Activated CD4-positive, alpha-beta T cell treated with anti-CD3 and anti-CD28 coated beads, Interleukin-2, amount 10 ng/mL, durations not matched to agents 24 days and 14 days (primary cell): Measurements from ENCODE around the gene AKR1C2. TPM values are rescaled to one million over a fixed set of nuclear protein-coding genes. Genes with fewer than 3 reads are reported as not detected.
"Not testable (repeated sequence)": the region's sequence is repeated elsewhere in the genome, so short reads cannot be mapped to it uniquely, and the experiment has no call there.

ENCODE experiments used
- DNase-seq: peaks from one replicate; pipeline ENCODE4 v3.0.0; 2022
- H3K27ac Mint-ChIP-seq: one replicate; pipeline ENCODE4 v1.8.0; 2022; ENCODE audit warnings: mild to moderate bottlenecking, mixed read lengths
- H3K27me3 Mint-ChIP-seq: one replicate; pipeline ENCODE4 v1.8.0; 2022; ENCODE audit warnings: mixed read lengths
- H3K36me3 Mint-ChIP-seq: one replicate; pipeline ENCODE4 v1.8.0; 2022; ENCODE audit warnings: low read depth, mild to moderate bottlenecking, mixed read lengths
- H3K4me1 Mint-ChIP-seq: one replicate; pipeline ENCODE4 v1.8.0; 2021; ENCODE audit warnings: mixed read lengths
- H3K4me3 Mint-ChIP-seq: one replicate; pipeline ENCODE4 v1.8.0; 2022; ENCODE audit warnings: mild to moderate bottlenecking, moderate library complexity, mixed read lengths
- H3K9me3 Mint-ChIP-seq: one replicate; pipeline ENCODE4 v1.8.0; 2021; ENCODE audit warnings: mixed read lengths
- intact Hi-C: fragments of 100-400 bp; cut with micrococcal nuclease; formaldehyde crosslinking; loops from one replicate; pipeline ENCODE4 v1.15.1; 2023
- total RNA-seq: library from RNA; stranded (reverse); gene quantifications from 2 replicates; pipeline ENCODE4 v1.2.3, GENCODE V29; 2022

AKR1C2 gene
- total RNA-seq, 1 donor from 2014 or later: not detected

- H3K4me3 Mint-ChIP-seq: no peak overlapping the region
- no peaks in the 10 kb centered on the region for H3K36me3 Mint-ChIP-seq
- peak; percentile 54 for DNase-seq
- H3K4me1 Mint-ChIP-seq: no peaks in the 10 kb centered on the region
- intact Hi-C loops: no loop called here
- no peak overlapping the region for H3K27ac Mint-ChIP-seq
- H3K9me3 Mint-ChIP-seq: no peaks in the 10 kb centered on the region
- H3K27me3 Mint-ChIP-seq: peaks cover 6% of the 10 kb centered on the region
Observed at GRCh38 chr10:5014936-5015335, 11.3 kb upstream of the AKR1C2 start.

DNA sequence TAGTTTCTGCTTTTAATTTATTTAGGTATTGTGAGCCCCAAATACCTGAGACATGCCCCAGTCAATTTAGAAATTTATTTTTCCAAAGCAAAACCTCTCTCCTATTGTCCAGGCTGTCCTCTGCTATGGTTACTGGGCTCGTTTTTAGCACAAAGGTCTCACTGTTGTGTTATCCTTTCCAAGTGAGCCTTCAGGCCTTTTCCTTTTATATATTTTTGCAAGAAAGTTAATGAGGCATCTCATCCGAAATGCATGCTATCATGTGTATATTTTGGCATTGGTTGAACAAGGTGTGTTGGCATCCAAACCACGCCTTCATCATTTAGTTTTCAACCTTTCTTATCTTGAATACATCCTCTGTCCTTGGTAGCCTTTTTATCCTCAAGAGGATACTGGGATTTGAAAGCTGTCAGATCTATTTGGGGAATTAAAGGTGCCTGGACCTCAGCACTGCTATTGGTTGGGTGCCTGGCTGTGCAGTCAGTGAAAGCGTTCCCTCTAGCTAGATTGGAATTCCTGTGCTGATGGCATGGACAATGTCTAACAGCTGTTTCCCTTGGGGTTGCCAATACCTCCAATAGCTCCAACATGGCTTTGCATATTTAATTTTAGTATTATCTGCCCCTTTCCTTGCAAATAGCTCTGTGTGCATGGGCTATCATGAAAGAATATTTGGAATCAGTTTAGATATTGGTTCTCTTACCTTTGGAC is 10.7 kb upstream of the AKR1C2 start:
- intact Hi-C loops, H3K4me1 Mint-ChIP-seq, H3K9me3 Mint-ChIP-seq, H3K27me3 Mint-ChIP-seq, H3K27ac Mint-ChIP-seq, H3K4me3 Mint-ChIP-seq, H3K36me3 Mint-ChIP-seq: not testable (repeated sequence)
- DNase-seq: peak; percentile 3

DNA sequence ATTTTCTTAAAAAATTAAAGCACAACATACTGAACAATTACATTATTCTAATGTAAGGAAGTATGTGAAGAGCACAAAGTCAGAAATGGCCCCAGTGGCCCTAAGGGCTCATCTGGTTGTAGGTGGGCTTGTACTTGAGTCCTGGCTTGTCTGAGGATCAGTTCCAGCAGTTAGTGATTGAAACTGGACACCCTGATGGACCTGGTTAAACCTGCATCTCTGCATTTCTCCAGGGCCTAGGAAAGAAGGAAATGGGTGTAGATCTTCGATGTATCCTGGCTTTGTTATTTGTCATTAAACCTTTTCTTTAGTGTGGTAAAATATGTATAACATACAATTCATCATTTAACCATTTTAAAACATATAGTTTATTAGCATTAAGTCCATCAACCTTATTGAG is 9.7 kb upstream of the AKR1C2 start:
- Mint-ChIP-seq H3K27me3 (peaks cover 7% of the 10 kb centered on the region), H3K36me3 (no peaks in the 10 kb centered on the region), H3K27ac (no peak overlapping the region), H3K4me3 (no peak overlapping the region), H3K9me3 (no peaks in the 10 kb centered on the region), H3K4me1 (no peaks in the 10 kb centered on the region)
- peak; percentile 10 for DNase-seq
- intact Hi-C loops: no loop called here

GRCh38 chr10:5012595-5012994 is 8.9 kb upstream of the AKR1C2 start:
- Mint-ChIP-seq H3K9me3 (no peaks in the 10 kb centered on the region), H3K4me3 (no peak overlapping the region), H3K27me3 (peaks cover 8% of the 10 kb centered on the region), H3K4me1 (no peaks in the 10 kb centered on the region), H3K36me3 (no peaks in the 10 kb centered on the region), H3K27ac (no peak overlapping the region)
- DNase-seq: no peak
- intact Hi-C loops: no loop called here

DNA sequence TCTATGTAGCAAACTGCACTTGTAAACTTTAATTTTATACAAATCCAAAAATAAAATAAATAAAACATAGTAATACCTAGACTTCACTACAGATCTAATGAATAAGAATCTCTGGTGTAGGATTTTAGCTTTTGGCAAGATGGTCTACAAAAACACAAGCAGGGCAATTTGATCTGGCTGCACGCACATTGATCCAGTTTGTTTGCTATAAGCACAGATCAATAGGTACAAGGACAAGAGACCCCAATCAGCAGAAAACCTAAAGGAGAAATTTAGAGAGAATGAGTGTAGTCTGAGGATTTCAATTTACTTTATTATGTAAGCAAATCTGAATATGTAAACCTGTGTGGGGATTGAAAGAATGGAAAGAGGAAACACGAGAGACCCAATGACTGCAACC is 7.7 kb upstream of the AKR1C2 start:
- H3K36me3 Mint-ChIP-seq, H3K4me1 Mint-ChIP-seq, H3K27ac Mint-ChIP-seq, DNase-seq, intact Hi-C loops, H3K9me3 Mint-ChIP-seq, H3K27me3 Mint-ChIP-seq, H3K4me3 Mint-ChIP-seq: not testable (repeated sequence)

DNA sequence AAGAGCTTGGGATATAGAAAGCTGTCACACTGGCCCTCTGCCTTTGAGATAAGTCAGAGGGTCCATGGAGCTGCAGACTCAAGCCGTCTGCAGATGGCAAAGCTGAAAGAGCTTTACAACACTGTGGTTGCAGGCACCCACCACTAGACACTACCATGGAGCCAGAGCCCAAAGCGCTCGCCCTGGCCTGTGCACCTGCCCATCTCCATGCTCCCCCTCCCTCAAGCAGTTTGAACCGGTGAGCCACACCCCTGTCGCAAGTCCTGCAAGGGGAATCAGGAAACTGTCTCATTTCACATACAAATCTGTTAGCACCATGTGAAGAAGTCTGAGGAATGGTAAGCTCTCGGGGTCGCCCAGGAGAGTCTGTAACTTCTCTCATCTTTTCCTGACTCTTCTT is 6.4 kb upstream of the AKR1C2 start:
- intact Hi-C loops, H3K27ac Mint-ChIP-seq: not testable (repeated sequence)

GRCh38 chr10:5008857-5009548 is 5.3 kb upstream of the AKR1C2 start:
- H3K27ac Mint-ChIP-seq, H3K4me1 Mint-ChIP-seq, H3K27me3 Mint-ChIP-seq, H3K36me3 Mint-ChIP-seq, intact Hi-C loops, H3K9me3 Mint-ChIP-seq, DNase-seq, H3K4me3 Mint-ChIP-seq: not testable (repeated sequence)

More for the DNA sequence above, 6.4 kb upstream of the AKR1C2 start:
- not testable (repeated sequence) for H3K4me1 Mint-ChIP-seq, H3K27me3 Mint-ChIP-seq, H3K36me3 Mint-ChIP-seq, H3K9me3 Mint-ChIP-seq, H3K4me3 Mint-ChIP-seq, DNase-seq

GRCh38 chr10:5004501-5004900 is 844 bp upstream of the AKR1C2 start:
- H3K4me3 Mint-ChIP-seq, H3K27me3 Mint-ChIP-seq, intact Hi-C loops, H3K36me3 Mint-ChIP-seq, DNase-seq, H3K4me1 Mint-ChIP-seq, H3K9me3 Mint-ChIP-seq, H3K27ac Mint-ChIP-seq: not testable (repeated sequence)

GRCh38 chr10:5004030-5004385 is 351 bp upstream of the AKR1C2 start:
- DNase-seq, H3K27me3 Mint-ChIP-seq, H3K36me3 Mint-ChIP-seq, H3K27ac Mint-ChIP-seq, H3K9me3 Mint-ChIP-seq, H3K4me1 Mint-ChIP-seq, H3K4me3 Mint-ChIP-seq, intact Hi-C loops: not testable (repeated sequence)

GRCh38 chr10:5002013-5002727 is 1.5 kb downstream of the AKR1C2 start:
- Mint-ChIP-seq H3K36me3 (no peaks in the 10 kb centered on the region), H3K4me1 (no peaks in the 10 kb centered on the region), H3K9me3 (no peaks in the 10 kb centered on the region), H3K27ac (no peak overlapping the region), H3K4me3 (no peak overlapping the region), H3K27me3 (no peaks in the 10 kb centered on the region)
- intact Hi-C loops: no loop called here
- DNase-seq: peak; percentile 6

DNA sequence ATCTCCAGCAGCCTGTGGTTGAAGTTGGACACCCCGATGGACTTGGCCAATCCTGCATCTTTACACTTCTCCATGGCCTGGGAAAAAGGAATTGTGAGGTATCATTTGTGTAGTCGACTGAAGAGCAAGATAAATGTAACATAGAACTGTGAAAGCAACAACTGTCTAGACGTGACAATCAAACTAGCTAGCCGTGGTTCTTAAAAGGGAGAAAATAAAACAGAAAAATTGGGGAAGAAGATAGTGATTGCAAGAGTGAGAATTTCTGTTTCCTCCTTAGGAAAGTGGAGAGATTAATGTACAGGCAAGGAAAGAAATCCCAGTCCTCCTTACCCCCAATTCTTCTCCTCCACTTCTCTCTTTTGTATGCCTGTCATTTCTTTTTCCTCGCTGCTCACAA is 5.0 kb downstream of the AKR1C2 start:
- H3K4me3 Mint-ChIP-seq: no peak overlapping the region
- H3K27ac Mint-ChIP-seq: no peak overlapping the region
- H3K4me1 Mint-ChIP-seq: no peaks in the 10 kb centered on the region
- H3K27me3 Mint-ChIP-seq: no peaks in the 10 kb centered on the region
- no peaks in the 10 kb centered on the region for H3K9me3 Mint-ChIP-seq
- no peaks in the 10 kb centered on the region for H3K36me3 Mint-ChIP-seq
- peak; percentile 2 for DNase-seq
- intact Hi-C loops: no loop called here

DNA sequence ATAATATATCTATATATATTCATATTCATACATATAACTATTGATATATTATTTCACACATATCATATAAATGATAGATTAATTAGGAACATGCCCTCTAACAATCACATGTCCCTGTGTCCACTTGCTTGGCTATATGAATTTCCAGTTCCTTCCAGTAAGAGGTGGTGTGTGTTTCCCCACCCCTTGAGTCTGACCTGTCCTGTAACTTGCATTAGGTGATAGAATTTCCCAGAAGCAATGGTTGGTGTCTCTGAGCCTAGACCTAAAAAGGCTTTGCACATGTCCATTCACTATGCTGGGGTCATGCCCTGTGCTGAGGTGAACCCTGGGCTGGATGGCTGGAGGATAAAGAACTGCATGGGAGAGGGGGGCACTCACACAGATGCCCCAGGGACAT is 9.4 kb downstream of the AKR1C2 start:
- intact Hi-C loops, H3K27me3 Mint-ChIP-seq, H3K36me3 Mint-ChIP-seq, H3K27ac Mint-ChIP-seq, H3K9me3 Mint-ChIP-seq, H3K4me1 Mint-ChIP-seq, H3K4me3 Mint-ChIP-seq, DNase-seq: not testable (repeated sequence)

DNA sequence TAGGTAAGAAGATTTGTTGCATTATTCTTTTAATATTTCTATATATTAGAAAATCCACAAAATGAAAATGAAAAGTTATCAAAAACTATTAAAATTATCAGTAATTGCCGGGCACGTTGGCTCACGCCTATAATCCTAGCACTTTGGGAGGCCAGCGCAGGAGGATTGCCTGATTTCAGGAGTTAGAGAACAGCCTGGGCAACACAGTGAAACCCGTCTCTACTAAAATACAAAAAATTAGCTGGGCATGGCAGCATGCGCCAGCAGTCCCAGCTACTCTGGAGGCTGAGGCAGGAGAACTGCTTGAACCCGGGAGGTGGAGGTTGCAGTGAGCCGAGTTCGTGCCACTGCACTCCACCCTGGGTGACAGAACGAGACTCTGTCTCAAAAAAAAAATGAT is 11.1 kb downstream of the AKR1C2 start:
- intact Hi-C loops, H3K4me3 Mint-ChIP-seq, H3K36me3 Mint-ChIP-seq, H3K4me1 Mint-ChIP-seq, H3K27ac Mint-ChIP-seq, H3K9me3 Mint-ChIP-seq, H3K27me3 Mint-ChIP-seq, DNase-seq: not testable (repeated sequence)

GRCh38 chr10:4991463-4991862 is 12.2 kb downstream of the AKR1C2 start:
- intact Hi-C loops, H3K4me3 Mint-ChIP-seq, H3K27me3 Mint-ChIP-seq, H3K36me3 Mint-ChIP-seq, DNase-seq, H3K27ac Mint-ChIP-seq, H3K9me3 Mint-ChIP-seq, H3K4me1 Mint-ChIP-seq: not testable (repeated sequence)
